Frontal cortex (tissue), 4 donors: ENCODE results near the gene HOXA7. TPM values are rescaled to one million over a fixed set of nuclear protein-coding genes. Genes with fewer than 3 reads are reported as not detected.

Source experiments
- DNase-seq, 2 donors: peaks; one replicate each; pipeline ENCODE4 v3.0.0; 2012; ENCODE audit warnings: low spot score in 2 of 2
- FAIRE-seq: peaks from 2 replicates; lab custom pipeline; 2012; peaks lifted over from hg19 to GRCh38; lab: Jason Lieb, UNC
- total RNA-seq: library from RNA; depleted of rRNA; stranded (reverse); fragments of >200 nt; gene quantifications from one replicate; pipeline ENCODE4 v1.2.3, GENCODE V29; 2014
- donor health status: control.
- donor health status: control.
- donor health status: control.

Gene HOXA7
- total RNA-seq, 1 donor from 2014 or later = not detected

DNA sequence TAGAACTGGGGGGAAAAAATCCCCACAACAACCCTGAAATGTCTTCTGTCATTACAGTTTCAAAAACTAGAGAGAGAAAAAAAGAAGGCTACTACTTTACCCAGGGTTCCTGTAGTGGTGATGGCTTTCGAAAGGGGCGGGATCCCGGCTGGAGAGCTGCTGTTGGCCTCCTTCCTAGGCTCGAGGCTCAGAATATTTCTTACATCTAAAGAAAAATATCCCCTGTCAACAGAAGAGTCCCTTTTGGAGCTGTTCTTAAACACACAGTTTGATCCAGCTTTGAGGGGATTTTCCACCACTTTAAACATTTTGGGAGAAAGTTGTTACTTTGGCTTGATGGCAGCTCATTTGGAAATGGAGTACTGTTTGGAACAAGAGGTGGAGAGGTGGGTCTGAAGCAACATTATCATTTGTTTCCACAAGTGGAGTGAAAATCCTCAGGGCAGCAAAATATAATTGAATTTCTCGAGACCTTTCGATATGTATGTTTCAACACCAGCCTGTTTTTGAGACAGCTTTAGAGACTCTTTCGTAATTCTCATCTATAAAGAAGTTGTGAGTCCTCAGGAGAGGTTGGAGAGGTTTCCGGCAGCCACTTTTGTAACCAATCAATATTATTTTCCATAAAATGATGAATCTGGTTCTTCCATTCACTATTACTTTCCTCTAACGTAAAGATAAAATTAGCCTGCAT is 38.4 kb upstream of the HOXA7 start:
- no peak for FAIRE-seq

DNA sequence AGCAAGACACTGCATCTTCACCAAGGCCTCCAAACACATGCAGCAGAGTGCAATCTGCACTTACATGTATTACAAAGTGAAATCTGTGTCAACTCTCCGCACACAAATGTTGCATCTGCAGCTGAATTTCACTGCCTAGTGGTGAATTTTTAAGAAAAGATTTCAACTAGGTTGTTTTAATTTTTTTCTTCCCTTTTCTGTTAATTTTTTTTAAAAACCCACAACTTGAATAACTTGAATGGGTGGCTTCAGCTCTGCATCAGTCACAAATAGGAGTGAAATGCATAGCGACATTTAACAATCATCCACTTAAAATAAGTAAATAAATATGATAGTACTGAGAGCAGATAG is 37.5 kb upstream of the HOXA7 start:
- no peak for FAIRE-seq
- no peak for DNase-seq

More for the DNA sequence above, 38.4 kb upstream of the HOXA7 start:
- no peak for DNase-seq

DNA sequence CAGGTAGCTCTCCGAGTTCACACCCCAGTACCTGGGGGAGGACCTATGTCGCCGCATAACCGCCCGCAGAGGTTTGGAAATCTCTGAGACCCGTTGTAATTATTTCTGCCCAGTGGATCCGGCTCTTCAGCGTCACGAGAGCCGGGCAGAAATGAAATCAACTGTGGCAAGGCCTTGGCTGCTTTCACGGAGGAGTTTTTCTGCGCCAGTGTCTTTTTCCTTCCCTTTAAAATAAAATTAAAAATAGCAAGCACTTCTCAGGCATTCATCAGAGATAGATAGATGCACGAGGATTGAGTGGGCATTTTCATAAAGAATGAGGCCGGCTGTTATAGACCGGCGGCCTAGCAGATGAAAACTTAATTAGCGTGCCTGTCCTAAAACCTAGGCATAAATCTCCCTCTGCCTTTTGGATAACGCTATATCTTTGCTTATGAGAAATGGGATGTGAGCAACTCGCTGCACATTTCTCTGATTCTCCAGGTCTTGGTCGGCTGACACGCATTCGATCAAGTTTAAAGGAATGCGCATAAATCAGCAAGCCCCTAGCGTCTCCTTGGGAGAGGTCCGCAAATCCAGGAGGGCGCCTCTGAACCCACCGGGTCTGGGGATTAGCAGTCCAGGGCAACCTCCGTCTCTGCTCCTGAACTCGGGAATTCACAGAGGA is 37.0 kb upstream of the HOXA7 start:
- no peak for FAIRE-seq
- no peak for DNase-seq

DNA sequence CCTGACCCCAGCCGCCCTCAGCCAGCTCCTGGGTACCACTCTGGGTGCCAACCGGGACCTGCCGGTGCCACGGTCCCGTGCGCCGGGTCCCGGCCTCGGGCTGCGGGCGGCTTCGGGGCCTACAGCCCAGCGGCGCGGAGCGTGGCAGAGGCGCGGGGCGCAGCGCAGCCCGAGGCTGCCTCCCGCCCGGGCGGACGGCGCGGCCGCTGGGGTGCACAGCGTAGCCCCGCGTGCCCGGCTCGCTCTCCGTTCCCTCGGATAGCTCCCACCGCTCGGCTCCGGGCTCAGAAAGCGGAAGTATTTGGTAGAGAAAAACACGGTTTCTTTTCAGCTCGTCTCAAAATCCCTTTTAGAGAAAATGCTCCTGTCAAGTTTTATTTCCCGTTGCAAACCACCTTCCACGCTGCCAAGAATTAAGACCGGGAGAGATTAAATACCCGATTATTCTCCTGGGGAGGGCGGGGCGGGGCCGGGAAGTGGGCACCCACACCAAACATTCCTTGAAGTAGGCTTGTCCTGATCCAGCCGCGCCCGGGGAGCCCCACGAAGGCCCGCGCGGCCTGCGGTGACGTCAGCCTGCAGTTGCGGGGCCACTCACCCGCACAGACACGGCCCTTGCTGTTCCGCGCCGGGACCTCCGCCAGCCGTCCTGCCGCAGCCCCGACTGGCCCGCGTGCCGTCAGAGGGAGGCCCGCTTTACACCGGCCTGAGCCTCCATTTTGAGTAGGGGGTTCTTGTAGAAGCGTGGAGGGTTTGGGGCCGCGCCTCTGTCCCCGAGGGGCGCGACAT is 36.3 kb upstream of the HOXA7 start:
- no peak for DNase-seq

DNA sequence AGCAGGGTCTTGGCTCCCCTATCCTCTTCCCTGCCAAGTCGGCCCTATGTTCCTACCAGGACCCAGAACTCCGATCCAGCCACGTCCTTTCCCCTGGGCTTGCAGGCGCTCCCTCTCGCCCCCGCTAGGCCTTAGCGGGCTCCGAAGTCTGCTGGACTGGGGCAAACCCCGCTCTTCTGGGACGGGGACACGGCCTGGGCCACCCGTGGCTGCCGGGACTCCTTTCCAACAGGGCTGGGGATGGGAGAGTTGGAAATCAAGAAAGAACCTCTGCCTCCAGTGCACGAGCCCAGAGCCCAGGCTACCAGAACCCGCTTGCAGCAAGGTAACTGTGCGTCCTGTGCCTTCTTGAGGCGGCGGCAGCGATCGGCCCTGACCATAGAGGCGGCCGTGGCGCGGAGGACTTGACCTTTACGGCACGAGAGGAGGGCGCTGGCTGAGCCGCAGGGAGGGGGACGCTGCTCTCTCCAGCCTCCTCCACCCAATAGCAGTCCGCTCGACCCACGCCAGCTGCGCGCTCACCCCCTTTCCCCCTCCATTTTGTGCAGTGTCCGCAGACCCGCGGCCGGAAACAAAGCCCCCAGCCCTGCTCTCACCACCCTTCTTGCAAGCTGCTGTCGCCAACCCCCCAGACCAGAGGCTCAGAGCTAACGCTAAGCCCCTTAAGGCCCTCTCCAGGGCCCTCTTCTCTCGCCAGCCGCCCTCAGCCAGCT is 35.5 kb upstream of the HOXA7 start:
- FAIRE-seq (no peak), DNase-seq (no peak)

More for the DNA sequence above, 36.3 kb upstream of the HOXA7 start:
- FAIRE-seq = no peak

DNA sequence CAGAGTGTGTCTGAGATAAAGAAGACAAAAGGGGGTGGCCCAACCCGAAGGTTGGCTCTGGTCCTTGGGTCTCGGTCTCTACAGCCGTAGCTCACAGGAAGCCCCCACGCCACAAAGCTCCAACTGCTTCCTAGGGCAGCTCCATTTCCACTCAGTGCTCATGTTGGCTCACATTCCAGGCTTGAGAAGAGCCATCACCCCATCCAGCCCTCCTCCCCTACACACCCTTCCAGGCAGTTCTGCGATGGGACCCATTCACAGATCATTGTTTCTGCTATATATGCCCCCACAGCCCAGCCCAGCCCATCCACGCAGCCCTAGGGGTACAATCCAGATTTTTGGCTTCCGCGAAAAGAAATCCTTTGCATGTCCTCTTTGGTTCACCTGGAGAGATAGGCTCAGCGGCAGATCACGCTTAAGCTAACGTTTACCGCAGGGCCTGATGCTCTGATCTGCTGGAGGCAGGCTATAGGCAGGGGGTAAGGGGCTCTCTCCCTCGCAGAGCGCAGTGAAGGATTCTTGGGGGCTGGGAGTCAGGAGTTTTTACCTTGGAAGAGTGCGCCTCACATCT is 34.8 kb upstream of the HOXA7 start:
- DNase-seq = no peak
- no peak for FAIRE-seq

DNA sequence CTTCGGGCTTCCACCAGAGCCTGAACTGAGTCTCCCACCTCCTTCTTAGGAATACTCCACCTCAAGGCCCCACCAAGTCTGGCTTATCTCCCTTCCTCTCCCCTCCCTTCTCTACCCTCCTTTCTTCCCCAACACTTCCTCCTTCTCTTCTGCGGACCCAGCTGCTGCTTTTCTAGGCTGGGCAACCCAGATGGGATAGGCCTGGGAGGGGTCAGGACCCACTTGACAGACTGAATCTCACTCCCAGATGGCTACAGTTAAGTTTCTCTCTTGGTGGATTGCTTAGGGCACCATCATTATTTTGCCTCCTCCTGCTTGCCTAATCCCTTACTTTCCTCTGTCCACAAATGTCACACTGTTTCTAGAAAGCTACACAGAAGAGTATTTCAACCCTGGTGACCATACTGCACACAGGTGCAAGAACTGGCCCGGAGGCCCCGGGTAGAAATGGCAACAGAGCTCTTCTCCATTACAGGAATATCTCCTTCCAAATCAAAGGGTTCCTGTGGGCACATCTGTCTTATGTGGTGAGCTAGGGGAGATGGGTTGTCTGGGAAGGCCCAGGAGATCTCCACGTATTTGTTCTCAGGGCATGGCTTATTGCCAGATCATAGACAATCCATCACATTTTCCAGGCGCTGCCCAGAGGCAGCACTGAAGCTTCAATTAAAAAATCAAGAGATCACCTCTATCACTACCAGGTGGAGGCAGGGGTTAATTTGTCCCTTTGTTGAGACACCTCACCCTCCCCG is 33.7 kb upstream of the HOXA7 start:
- FAIRE-seq (no peak), DNase-seq (no peak)

DNA sequence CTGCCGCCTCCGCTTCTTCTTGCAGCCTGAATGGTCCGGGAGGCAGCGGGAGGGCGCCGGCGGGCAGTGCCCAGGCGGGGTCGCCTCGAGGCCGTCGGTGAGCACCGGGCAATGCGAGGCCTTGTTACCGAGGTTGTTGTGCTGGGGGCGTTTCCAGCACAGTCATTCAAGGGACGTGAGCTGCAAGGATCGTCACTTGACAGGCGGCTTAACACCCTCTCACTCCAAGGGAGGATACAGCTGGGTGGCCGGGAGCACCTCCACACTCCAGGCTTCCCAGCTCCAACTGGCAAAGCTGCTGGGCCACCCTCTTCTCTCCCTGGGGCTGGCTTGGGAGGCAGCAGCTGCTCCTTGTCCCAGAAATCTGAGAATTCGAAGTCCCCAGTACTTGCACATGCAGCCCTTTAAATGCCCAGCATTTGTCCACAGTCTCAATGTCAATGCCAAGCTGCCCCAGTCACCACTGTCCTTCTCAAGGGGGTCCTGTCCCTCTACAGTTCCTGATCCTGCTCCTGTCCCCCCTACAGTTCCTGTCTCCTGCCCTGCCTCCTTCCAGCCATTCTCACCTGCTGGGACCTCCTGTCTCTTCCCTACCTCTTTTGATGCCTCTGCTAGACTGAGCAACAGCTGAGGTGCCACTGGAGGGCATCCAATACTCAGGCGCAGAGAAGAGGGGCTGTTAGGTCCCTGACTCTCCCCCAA is 33.0 kb upstream of the HOXA7 start:
- FAIRE-seq (no peak), DNase-seq (no peak)

DNA sequence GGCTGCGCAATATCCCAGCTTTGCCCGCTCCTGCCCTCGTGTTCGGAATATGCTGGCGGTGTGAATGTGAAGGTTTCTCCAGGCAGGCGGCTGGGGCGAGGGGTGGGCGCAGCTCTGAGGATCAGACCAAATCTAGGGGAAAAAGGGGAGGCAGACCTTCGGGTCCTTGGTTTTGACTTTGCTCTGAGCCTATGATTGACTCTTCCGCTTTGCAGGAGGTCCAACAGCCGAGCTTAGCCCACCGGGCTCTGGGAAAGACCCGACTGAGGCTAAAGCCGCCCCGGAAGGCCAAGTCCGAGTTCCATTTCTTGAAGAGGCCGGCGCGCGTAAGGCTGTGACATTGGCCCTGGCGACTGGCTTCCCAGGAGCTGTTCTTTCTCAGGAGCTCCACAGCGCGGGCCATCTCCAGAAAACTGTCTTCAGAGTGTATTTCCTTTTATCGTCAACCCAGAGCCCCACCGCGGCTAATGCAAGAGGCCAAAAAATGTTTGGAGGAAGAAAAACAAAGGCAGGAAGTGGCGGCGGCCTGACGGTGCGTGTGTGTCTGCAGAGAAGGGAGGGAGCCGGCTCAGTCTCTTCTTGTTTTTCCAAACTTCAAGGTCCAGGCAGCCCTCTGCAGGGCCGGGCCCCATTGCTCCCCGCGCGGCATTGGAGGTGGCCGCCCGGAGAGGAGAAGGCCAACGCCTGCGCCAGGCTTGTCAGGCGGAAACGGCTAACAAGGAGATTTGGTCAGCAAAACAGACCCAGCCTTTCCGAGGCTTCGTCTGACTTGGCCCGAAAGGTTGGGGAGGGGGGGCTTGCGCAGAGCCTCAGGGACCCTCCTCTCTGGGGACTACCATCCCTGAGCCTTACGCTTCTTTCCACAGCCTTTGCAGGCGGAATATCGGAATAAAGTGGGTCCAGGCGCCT is 32.2 kb upstream of the HOXA7 start:
- no peak for FAIRE-seq

DNA sequence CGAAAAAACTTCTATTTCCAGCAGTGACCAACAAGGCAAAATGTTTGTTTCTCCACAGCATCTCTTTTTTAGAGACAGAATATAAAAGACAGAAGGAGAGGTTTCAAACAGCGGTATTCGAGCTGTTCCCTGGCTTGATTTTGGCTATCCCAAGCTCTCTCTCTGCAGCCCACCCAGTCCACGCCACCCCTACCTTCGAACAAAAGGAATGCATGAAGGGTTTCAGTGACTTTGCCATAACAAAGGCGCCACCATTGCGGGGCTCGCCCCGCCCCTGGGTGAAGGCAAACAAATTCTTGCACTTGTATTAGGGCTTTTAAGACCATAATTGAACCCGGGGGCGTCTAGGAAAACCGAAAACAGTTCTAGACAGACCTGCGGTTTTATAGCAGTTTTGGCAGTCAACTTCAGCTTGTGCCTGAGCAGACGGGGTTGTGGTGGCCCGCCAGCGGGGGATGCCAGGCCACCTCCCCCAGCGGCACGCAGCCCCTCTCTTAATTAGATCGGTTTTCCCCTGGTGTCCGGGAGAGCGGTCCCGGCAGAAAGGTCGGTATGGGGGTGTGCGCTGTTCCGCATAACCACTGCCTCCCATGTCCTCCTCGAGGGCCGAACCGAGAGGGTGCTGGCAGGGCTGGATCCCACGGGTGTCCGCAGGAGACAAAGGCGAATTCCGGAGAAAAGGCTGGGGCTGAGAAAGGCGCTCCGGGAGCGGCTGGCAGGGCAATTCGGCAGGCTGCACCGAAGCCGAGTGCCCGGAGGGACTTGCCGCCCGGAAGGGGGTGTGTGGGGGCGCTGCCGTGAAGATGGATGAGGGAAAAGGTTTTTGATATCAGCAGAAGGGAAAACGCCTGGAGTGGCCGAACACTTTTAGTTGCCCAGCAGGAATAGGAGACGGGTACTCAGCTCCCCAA is 31.3 kb upstream of the HOXA7 start:
- no peak for FAIRE-seq
- DNase-seq = no peak

More for the DNA sequence above, 32.2 kb upstream of the HOXA7 start:
- no peak for DNase-seq

DNA sequence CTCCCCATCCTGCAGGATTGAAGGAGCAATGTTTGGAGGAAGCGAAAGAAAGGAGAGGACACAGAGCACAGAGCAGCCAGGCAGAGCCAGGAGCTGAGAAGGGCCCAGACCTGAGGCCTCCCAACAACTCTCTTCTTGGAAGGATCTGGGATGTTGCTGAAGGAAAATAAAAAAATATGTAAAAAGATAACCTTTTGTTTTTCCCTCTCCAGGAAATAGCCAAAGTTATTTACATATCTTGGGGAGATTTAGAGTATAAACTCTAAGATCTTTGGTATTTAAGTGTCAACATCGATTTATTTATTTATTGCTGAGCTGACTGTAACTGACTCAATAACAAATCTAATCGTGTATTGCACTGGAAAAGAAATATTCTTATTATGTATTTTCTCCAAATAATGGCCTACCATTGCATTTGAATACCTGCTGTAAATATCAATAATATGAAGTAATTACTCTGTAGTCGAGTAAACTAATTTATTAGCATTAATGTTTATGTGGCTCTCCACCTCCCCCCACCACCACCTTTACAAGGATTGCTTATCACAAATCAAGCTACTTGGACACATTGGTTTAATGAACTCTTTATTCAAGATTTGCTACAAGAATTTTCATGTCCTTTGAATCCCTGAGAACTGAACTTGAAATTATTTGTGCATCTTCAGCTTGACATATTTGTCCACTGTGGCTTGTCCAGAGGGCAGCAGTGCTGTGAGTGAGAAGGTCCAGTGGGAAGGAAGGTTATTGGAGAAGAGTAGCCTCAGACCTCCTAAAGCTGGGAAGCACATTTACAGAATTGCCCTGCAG is 30.4 kb upstream of the HOXA7 start:
- no peak for DNase-seq
- FAIRE-seq = no peak

DNA sequence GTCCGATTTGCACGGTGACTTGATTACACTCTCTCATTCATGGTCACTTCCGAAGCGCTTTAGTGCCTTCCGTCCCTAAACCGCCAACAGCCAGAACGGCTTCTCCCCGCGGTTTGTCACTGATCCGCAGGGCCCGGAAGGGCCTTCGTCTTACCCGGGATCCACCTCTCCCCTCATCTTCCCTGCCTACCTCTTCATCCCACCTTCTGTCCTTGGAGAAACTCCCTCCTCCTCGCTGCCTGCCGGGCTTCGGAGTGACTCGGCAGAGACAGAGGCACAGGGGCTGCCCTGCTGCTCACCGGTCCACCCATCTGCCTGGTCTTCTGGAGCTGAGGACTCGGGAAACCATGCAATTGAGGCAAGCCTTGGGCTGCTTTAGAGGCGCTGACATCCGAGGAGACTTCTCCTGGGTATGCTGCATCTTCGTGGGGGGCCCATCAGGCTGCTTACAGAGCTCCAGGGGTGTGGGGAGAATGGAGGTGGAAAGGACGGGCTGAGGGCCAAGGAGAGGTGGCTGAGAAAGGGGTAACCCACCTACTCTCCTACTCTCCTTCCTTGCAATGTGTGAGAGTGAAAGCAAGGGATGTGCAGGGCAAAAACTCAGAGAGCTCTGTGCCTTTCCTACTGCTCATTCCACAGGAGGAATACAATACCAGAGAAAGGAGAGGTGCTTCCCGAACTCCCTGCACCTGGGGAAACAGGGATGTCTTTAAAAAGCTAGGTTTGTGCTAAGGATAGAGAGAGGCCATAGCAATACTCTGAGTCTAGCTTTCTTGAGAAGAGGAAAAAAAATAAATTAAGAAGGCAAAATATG is 29.6 kb upstream of the HOXA7 start:
- FAIRE-seq (no peak), DNase-seq (no peak)

DNA sequence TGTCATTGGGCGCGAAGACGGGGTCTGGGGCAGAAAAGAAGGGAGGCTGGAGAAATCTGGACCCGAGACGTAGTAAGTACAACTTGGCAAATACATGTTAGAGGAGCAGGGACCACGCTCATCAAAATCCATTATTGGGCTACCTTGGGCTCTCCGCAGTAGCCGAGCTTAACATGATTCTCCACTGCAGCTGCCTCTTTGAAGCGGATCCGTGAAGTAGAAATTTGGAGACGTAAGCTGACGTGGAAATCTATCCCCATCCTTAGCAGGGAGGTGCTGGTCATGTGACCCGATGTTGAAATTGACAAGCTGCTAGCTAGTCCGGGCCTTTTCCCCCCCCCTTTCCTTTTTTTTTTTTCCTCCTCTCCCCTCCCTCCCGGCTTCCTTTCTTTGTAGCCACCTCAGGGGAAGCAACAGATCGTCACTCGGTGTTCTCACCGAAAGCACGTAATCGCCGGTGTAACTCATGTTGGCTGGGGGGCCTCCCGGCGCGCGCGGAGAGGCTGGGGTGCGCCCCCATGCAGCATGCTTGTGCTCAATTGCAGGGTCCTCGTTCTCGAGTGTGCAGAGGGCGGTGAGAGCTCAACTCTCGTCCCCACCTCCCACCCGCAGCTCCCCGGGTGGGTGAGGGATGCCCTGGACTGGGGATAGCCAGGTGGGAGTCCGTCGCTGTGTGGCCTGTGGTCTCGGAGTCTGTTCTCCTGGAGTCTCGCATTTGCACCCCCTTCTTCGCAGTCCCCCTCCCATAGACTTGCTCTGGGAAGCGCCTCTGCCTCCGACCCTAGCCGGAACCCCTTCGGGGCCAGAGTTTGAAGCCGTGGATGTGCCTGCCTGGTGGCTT is 28.8 kb upstream of the HOXA7 start, which contains the start of gene HOXA11:
HOXA11 (minus strand) TSS at position 220 of the 841 bp plus-strand sequence; CDS start at position 132, 88 bp downstream.
- no peak for FAIRE-seq
- peak in 1 of 2 donors; percentile 63 for DNase-seq
